Vagina (tissue), 2 donors: ENCODE data around the gene TXNL4B.

Experiments used
- POLR2AphosphoS5 ChIP-seq, 2 donors: sonication (generic); formaldehyde crosslinking; IDR thresholded peaks; one replicate each; pipeline ENCODE4 v1.9.0; 2017; ENCODE audit warnings: antibody characterized with exemption in 2 of 2, mild to moderate bottlenecking in 2 of 2, low read depth in 1 of 2; ENCODE audit not compliant: insufficient read depth in 1 of 2
- TF ChIP-seq, protein P1 (sequence below), 3 experiments: fragments of 450-650 bp in 2 of 3; fragments of 200-600 bp in 1 of 3; sonication (generic) in 1 of 3; IDR thresholded peaks; one replicate each; pipeline ENCODE4 v1.5.1; 2017 to 2019; ENCODE audit warnings: antibody characterized with exemption in 3 of 3, mild to moderate bottlenecking in 2 of 3, moderate library complexity in 2 of 3

DNA sequence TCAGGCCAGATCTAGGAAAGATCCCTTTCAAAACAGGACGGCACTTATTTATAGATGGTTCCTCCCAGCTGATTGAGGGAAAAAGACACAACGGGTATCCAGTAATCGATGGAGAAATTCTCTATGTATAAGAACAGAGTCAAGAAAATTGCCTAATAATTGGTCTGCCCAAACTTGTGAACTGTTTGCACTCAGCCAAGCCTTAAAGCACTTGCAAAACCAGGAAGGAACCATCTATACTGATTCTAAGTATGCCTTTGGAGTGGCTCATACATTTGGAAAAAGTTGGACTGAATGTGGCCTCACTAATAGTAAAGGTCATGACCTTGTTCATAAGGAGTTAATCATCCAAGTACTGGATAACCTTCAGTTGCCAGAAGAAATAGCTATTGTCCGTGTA, 24.5 kb downstream of the TXNL4B start:
- no peak for TF ChIP-seq POLR2AphosphoS5 (IDR thresholded peaks at IDR 0.05; ENCODE audit: insufficient read depth in 1 of 2, low read depth in 1 of 2)
- TF ChIP-seq, protein P1, sequence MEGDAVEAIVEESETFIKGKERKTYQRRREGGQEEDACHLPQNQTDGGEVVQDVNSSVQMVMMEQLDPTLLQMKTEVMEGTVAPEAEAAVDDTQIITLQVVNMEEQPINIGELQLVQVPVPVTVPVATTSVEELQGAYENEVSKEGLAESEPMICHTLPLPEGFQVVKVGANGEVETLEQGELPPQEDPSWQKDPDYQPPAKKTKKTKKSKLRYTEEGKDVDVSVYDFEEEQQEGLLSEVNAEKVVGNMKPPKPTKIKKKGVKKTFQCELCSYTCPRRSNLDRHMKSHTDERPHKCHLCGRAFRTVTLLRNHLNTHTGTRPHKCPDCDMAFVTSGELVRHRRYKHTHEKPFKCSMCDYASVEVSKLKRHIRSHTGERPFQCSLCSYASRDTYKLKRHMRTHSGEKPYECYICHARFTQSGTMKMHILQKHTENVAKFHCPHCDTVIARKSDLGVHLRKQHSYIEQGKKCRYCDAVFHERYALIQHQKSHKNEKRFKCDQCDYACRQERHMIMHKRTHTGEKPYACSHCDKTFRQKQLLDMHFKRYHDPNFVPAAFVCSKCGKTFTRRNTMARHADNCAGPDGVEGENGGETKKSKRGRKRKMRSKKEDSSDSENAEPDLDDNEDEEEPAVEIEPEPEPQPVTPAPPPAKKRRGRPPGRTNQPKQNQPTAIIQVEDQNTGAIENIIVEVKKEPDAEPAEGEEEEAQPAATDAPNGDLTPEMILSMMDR (IDR thresholded peaks at IDR 0.05): no peak
